ENCODE measurements around the gene CAD. TPM values are rescaled to one million over a fixed set of nuclear protein-coding genes. Genes with fewer than 3 reads are reported as not detected.
"Not testable (repeated sequence)": the region's sequence is repeated elsewhere in the genome, so short reads cannot be mapped to it uniquely, and the experiment has no call there.

CAD gene
- total RNA-seq, 1 experiment from 2014 or later, result 41.5 TPM

GRCh38 chr2:27270131-27270530 lies 53.0 kb downstream of the CAD start:
- no TSS peak for BruUV-seq (replicated peaks)

DNA sequence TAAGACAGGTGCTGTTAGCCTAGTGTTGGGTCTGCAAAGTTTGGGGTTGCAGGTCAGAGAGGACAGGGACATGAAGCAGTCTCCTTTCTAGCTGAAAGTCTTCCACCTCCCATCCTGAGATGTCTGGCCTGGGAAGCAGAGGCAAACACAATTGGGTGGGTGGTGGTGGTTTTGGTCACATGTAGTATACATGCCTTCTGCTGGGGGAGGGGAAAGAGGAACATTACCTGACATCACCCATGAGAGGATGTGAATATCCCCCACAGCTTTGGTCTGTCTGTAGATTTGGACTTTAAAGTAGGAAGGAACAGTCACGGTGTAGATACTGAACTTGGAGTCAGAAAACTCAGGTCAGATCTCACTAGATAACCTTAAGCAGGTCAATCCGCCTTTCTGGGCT lies 53.5 kb downstream of the CAD start:
- Histone ChIP-seq H3K27me3 (ENCODE audit: insufficient read depth, low read depth) (peaks cover 2% of the 10 kb centered on the region; the same call in 1 of the 2 replicates), H3K9me2 (ENCODE audit: insufficient read depth) (no peaks in the 10 kb centered on the region), H3K9me3 (ENCODE audit: insufficient read depth, low read depth) (no peaks in the 10 kb centered on the region), H3K36me3 (ENCODE audit: low read depth) (no peaks in the 10 kb centered on the region), H3K27ac (no peak overlapping the region), H3F3A (ENCODE audit: insufficient read depth, low read depth) (no peaks in the 10 kb centered on the region; the same call in 1 of the 2 replicates), H3K79me2 (ENCODE audit: low read depth) (no peaks in the 10 kb centered on the region), H3K4me1 (replicated peaks; ENCODE audit: insufficient read depth) (no peaks in the 10 kb centered on the region), H3K4me3 (no peak overlapping the region), H3K4me2 (no peak overlapping the region), H4K20me1 (ENCODE audit: insufficient read depth) (no peaks in the 10 kb centered on the region), H2AFZ (no peak overlapping the region)
- no TSS peak for BruUV-seq (replicated peaks)
- no peak for DNase-seq
- TF ChIP-seq EZH2 (IDR thresholded peaks at IDR 0.05; ENCODE audit: low read depth) (no peak), CTCF (conservative IDR thresholded peaks at IDR 0.05) (no peak)
- CTCF ChIA-PET, result no interaction called here
- POLR2A ChIA-PET (ENCODE audit: unreplicated experiment), result interaction anchor here (0.5 to 0.6 kb wide), 3 partner anchors 29 to 441 kb away, joined by 5 to 11 read pairs (median 7); no protein-coding TSS in a partner anchor
- intact Hi-C loops (cut with micrococcal nuclease; ENCODE audit: unreplicated experiment), result no loop called here

More at GRCh38 chr2:27270131-27270530, 53.0 kb downstream of the CAD start:
- Histone ChIP-seq H2AFZ (no peak overlapping the region), H3K4me3 (no peak overlapping the region), H3K79me2 (ENCODE audit: low read depth) (no peaks in the 10 kb centered on the region), H3K27ac (no peak overlapping the region), H3K9me3 (ENCODE audit: insufficient read depth, low read depth) (no peaks in the 10 kb centered on the region), H3K4me1 (replicated peaks; ENCODE audit: insufficient read depth) (no peaks in the 10 kb centered on the region), H3F3A (ENCODE audit: insufficient read depth, low read depth) (no peaks in the 10 kb centered on the region; the same call in 1 of the 2 replicates), H3K27me3 (ENCODE audit: insufficient read depth, low read depth) (peaks cover 7% of the 10 kb centered on the region; the same call in 1 of the 2 replicates), H3K36me3 (ENCODE audit: low read depth) (no peaks in the 10 kb centered on the region), H3K9me2 (ENCODE audit: insufficient read depth) (no peaks in the 10 kb centered on the region), H4K20me1 (ENCODE audit: insufficient read depth) (no peaks in the 10 kb centered on the region), H3K4me2 (no peak overlapping the region)
- ChIA-PET CTCF (no interaction called here), POLR2A (ENCODE audit: unreplicated experiment) (interaction anchor here (0.5 kb wide), 1 partner anchor 148 kb away, joined by 11 read pairs; no protein-coding TSS in a partner anchor)
- TF ChIP-seq EZH2 (IDR thresholded peaks at IDR 0.05; ENCODE audit: low read depth) (no peak), CTCF (conservative IDR thresholded peaks at IDR 0.05) (no peak)
- DNase-seq, result no peak
- intact Hi-C loops (cut with micrococcal nuclease; ENCODE audit: unreplicated experiment), result no loop called here

- no peaks in the 10 kb centered on the region for H3K4me1 ChIP-seq (replicated peaks; ENCODE audit: insufficient read depth)
- intact Hi-C loops (cut with micrococcal nuclease; ENCODE audit: unreplicated experiment), result no loop called here
- no peak overlapping the region for H3K4me2 ChIP-seq
- POLR2A ChIA-PET (ENCODE audit: unreplicated experiment), result interaction anchor here (0.6 to 0.7 kb wide), 2 partner anchors 41 to 45 kb away, joined by 4 to 5 read pairs; no protein-coding TSS in a partner anchor
- H3K27ac ChIP-seq, result no peak overlapping the region
- DNase-seq, result no peak
- CTCF ChIA-PET, result no interaction called here
- no peaks in the 10 kb centered on the region for H4K20me1 ChIP-seq (ENCODE audit: insufficient read depth)
- H3K27me3 ChIP-seq (ENCODE audit: insufficient read depth, low read depth), result no peaks in the 10 kb centered on the region
- no peak for TF ChIP-seq EZH2 (IDR thresholded peaks at IDR 0.05; ENCODE audit: low read depth)
- TF ChIP-seq CTCF (conservative IDR thresholded peaks at IDR 0.05), result no peak
- H3K9me3 ChIP-seq (ENCODE audit: insufficient read depth, low read depth), result no peaks in the 10 kb centered on the region
- no peaks in the 10 kb centered on the region for H3K79me2 ChIP-seq (ENCODE audit: low read depth)
- H3K9me2 ChIP-seq (ENCODE audit: insufficient read depth), result no peaks in the 10 kb centered on the region
- H2AFZ ChIP-seq, result no peak overlapping the region
- no TSS peak for BruUV-seq (replicated peaks)
- H3F3A ChIP-seq (ENCODE audit: insufficient read depth, low read depth), result no peaks in the 10 kb centered on the region
- no peak overlapping the region for H3K4me3 ChIP-seq
- no peaks in the 10 kb centered on the region for H3K36me3 ChIP-seq (ENCODE audit: low read depth)
Observed at GRCh38 chr2:27271631-27272340, 54.6 kb downstream of the CAD start.

GRCh38 chr2:27272537-27273522 lies 55.7 kb downstream of the CAD start:
- H3F3A ChIP-seq (ENCODE audit: insufficient read depth, low read depth); H3K4me2 ChIP-seq; H3K79me2 ChIP-seq (ENCODE audit: low read depth); H3K4me1 ChIP-seq (replicated peaks; ENCODE audit: insufficient read depth); DNase-seq; H3K9me2 ChIP-seq (ENCODE audit: insufficient read depth); H3K27me3 ChIP-seq (ENCODE audit: insufficient read depth, low read depth); H4K20me1 ChIP-seq (ENCODE audit: insufficient read depth); BruUV-seq (replicated peaks); intact Hi-C loops (cut with micrococcal nuclease; ENCODE audit: unreplicated experiment); H3K36me3 ChIP-seq (ENCODE audit: low read depth); H3K9me3 ChIP-seq (ENCODE audit: insufficient read depth, low read depth); H2AFZ ChIP-seq; H3K4me3 ChIP-seq; H3K27ac ChIP-seq: not testable (repeated sequence)
- CTCF ChIA-PET, result interaction anchor here (0.6 kb wide), 1 partner anchor 85 kb away, joined by 15 read pairs; no protein-coding TSS in a partner anchor
- POLR2A ChIA-PET (ENCODE audit: unreplicated experiment), result interaction anchor here (0.6 to 0.7 kb wide), 2 partner anchors 21 to 40 kb away, joined by 3 to 5 read pairs; no protein-coding TSS in a partner anchor
